HG03066 (cell line): ENCODE results near the gene HRH3.

Experiments used
- ATAC-seq: cut with Tn5 transposase; IDR thresholded peaks from one replicate; pipeline ENCODE4 v1.9.1; 2021; ENCODE audit warnings: low read depth; ENCODE audit not compliant: unreplicated experiment

The HRH3 gene

DNA sequence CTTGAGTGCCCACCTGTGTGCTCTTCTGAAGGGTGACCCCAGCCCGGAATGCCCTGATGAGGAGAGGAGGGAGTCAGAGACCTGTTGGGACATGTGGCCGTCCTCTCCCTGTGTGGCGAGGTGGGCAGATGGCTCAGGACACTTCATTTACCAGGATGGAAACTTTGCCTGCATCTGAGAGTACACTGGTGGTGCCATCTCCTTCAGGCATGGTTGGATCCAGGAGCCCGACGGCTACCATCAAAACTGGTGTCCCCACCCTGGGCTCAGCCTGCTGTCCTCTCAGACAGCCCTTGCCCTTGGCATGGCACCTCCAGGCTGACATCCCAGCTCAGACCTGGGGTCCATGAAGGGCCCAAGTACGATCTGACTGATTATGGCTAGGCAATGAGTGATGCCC, 11.2 kb upstream of the HRH3 start:
- no peak for ATAC-seq

DNA sequence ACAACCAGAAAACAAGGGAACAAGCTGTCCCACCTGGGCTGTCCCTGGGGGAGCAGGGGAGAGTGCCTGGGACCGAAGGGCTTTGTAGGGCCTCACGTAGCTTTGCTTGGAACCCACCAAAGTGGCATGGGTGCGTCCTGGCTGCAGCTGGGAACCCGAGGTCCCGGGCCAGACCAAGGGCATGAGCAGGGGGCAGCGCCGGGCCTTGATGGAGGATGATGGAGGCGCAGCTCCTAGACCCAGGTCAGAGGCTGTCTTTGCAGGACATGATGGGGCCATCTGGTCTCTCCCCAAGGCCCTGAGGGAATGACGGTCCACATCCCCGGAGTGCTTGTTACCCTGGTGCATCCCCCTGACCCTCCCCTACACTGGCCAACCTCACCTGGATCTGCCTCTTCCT, 10.6 kb upstream of the HRH3 start:
- ATAC-seq: no peak

DNA sequence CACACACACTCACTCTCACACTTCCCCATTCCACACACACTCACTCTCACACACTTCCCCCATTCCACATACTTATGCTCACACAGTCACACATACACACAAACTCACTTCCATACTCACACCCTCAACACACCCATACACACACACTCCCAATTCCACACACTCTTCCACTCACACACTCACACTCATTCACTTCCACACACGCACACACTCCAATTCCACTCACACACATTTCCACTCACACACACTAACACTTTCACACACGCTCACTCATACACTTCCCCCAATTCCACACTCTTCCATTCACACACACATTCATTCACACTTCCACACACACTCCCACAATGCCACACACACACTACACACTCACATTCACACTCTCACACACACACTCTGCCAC, 10.2 kb upstream of the HRH3 start:
- no peak for ATAC-seq

GRCh38 chr20:62229667-62230066, 9.6 kb upstream of the HRH3 start:
- ATAC-seq: no peak

- ATAC-seq: no peak
These were observed 9.0 kb upstream of the HRH3 start for GRCh38 chr20:62228982-62229545.

GRCh38 chr20:62227977-62228958, 8.2 kb upstream of the HRH3 start:
- no peak for ATAC-seq

DNA sequence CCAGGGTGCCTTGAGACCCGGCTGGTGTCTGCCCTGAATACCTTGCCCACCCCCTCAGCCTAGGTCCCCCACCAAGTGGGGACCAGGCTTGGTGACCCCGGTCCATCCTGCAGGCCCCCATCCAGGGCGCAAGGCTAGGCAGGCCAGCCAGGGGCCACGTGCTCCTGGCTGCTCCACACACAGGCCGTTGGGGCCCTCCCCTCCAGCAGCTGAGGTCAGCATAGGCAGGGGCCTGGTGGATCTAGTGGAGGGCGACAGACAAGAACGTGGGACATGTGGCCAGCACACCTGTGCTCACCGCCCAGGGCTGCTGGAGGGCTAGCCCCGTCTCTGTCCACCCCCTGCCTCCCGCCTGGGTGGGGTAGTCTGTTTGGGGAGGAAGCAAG, 7.5 kb upstream of the HRH3 start:
- ATAC-seq: no peak

GRCh38 chr20:62226707-62227590, 6.9 kb upstream of the HRH3 start:
- ATAC-seq: no peak

GRCh38 chr20:62225820-62226635, 6.0 kb upstream of the HRH3 start:
- no peak for ATAC-seq

DNA sequence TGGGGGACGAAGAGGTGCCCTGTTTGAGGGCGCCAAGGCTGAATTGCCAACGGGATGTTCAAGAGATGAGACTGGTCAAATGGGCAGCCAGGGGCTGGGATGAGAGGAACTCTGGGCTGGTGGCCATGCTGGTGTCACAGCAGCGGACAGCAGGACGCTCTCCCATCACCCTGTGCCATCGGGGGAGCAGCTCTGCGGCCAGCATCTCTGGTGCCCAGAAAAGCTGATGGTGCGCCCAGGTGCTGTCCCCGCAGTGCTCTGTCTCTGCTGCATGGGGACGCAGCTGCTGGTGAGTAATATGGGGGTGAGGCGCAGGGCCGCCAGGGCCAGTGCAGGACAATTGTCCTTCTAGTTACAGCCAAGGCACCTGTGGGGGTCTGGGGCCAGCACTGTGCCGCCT, 4.9 kb upstream of the HRH3 start:
- no peak for ATAC-seq

- ATAC-seq: no peak
These were observed 4.2 kb upstream of the HRH3 start for GRCh38 chr20:62224113-62224855.

- ATAC-seq: no peak
These were observed 3.5 kb upstream of the HRH3 start for GRCh38 chr20:62223571-62223970.

- ATAC-seq: no peak
These were observed 2.9 kb upstream of the HRH3 start for GRCh38 chr20:62222972-62223371.

- no peak for ATAC-seq
These were observed 2.3 kb upstream of the HRH3 start for GRCh38 chr20:62222266-62222850.

- no peak for ATAC-seq
These were observed 839 bp upstream of the HRH3 start for GRCh38 chr20:62220666-62221568.

DNA sequence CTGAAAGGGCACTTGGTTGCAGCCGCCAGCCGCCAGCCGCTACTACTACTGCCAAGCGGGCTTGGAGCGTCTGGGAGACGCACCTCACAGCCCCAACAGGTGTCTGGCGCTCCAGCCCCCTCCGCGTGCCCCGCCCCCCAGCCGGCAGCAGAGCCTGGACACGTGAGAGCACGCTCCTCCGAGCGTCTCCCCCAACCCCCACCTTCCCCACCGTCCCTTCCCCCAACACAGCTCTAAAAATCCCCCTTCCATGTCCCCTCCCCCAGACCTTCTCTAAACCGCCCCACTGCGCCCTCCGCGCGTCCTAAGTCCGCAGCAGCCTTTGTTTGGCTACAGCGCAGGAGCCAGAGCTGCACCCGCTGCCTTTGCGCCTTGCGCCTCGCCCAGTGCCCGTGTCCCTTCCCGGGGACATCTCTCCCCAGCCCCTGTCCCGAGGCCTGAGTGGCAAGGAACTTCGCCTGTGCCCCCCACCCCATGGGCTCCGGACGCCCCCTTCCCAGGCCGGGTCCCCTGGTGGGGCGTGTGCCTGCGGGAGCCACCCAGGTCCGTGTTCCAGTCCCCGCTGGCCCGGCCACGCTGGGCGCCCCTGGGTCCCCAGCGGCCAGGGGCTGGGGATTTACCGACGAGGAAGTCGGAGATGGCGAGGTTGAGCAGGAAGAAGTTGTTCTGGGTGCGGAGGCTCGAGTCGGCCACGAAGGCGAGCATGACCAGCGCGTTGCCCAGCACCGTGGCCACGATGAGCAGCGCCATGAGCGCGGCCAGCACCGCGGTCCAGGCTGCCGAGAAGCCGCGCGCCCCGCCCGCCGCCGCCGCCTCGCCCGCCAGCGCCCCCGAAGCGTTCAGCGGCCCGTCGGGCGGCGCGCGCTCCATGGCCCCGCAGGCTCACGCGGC, 732 bp downstream of the HRH3 start:
- ATAC-seq: no peak
